Stimulated activated naive B cell treated with anti-CD40 and anti-IgM and Interleukin-4, amounts not matched to agents 10 μg/mL and 1 μg/mL and 100 μg/mL, for 72 hours (primary cell): ENCODE results near the gene MUC5AC.

Experiments used
- ATAC-seq, 2 donors: fragments of 150-1000 bp; cut with Tn5 transposase; replicated peaks; 2 replicates each; pipeline ENCODE4 v1.10.0; 2021; ENCODE audit warnings: moderate library complexity in 1 of 2
- DNase-seq: peaks from one replicate; pipeline ENCODE4 v3.0.0; 2021
- H3K27ac Mint-ChIP-seq: one replicate; pipeline ENCODE4 v1.8.0; 2022; ENCODE audit warnings: mild to moderate bottlenecking, mixed read lengths
- H3K27me3 Mint-ChIP-seq, 2 donors: one replicate each; pipeline ENCODE4 v1.8.0; 2022; ENCODE audit warnings: mixed read lengths in 2 of 2
- H3K36me3 Mint-ChIP-seq, 2 donors: one replicate each; pipeline ENCODE4 v1.8.0; 2022; ENCODE audit warnings: mixed read lengths in 2 of 2, mild to moderate bottlenecking in 1 of 2
- H3K4me1 Mint-ChIP-seq, 2 donors: one replicate each; pipeline ENCODE4 v1.8.0; 2022; ENCODE audit warnings: mixed read lengths in 2 of 2, mild to moderate bottlenecking in 1 of 2
- H3K4me3 Mint-ChIP-seq, 2 donors: one replicate each; pipeline ENCODE4 v1.8.0; 2022; ENCODE audit warnings: mild to moderate bottlenecking in 2 of 2, mixed read lengths in 2 of 2, moderate library complexity in 1 of 2
- H3K9me3 Mint-ChIP-seq, 2 donors: one replicate each; pipeline ENCODE4 v1.8.0; 2022; ENCODE audit warnings: mixed read lengths in 2 of 2, mild to moderate bottlenecking in 1 of 2

Gene MUC5AC

DNA sequence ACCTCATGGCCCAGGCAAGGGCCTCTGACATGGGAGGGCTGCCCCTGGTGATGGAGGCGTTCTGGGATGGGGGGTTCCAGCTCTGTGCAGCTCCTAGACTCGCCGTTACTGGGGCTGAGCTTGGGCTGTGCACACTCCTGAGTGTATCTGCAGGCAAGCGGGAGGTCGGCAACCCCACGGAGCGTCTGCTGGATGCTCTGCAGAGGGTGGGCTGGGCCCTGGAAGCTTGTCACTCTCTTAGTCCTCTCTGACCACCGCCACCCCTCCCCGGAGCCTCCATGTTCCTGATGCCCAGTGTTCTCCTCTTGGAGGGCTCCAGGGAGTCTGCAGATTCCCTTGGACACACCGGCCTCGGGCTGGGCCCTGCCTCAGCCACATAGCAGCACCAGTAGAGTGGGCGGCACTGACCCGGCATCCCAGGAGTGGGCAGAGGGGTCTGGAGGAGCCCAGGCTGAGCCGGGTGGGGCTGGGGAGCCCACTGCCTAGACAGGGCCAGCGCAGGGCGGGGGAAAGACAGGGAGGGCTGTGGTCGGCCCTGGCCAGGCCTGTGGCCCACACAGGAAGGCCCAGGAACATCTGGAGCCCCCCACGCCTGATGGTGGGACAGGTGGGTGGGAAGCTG lies 44.5 kb downstream of the MUC5AC start:
- no peaks in the 10 kb centered on the region for H3K4me1 Mint-ChIP-seq
- H3K4me3 Mint-ChIP-seq: no peak overlapping the region
- ATAC-seq (peak; percentile 36 to 59), DNase-seq (no peak)
- H3K9me3 Mint-ChIP-seq: no peaks in the 10 kb centered on the region
- H3K36me3 Mint-ChIP-seq: no peaks in the 10 kb centered on the region
- peaks cover 0 to 18% of the 10 kb centered on the region in 2 donors for H3K27me3 Mint-ChIP-seq
- peak overlapping the region; percentile 72 for H3K27ac Mint-ChIP-seq

DNA sequence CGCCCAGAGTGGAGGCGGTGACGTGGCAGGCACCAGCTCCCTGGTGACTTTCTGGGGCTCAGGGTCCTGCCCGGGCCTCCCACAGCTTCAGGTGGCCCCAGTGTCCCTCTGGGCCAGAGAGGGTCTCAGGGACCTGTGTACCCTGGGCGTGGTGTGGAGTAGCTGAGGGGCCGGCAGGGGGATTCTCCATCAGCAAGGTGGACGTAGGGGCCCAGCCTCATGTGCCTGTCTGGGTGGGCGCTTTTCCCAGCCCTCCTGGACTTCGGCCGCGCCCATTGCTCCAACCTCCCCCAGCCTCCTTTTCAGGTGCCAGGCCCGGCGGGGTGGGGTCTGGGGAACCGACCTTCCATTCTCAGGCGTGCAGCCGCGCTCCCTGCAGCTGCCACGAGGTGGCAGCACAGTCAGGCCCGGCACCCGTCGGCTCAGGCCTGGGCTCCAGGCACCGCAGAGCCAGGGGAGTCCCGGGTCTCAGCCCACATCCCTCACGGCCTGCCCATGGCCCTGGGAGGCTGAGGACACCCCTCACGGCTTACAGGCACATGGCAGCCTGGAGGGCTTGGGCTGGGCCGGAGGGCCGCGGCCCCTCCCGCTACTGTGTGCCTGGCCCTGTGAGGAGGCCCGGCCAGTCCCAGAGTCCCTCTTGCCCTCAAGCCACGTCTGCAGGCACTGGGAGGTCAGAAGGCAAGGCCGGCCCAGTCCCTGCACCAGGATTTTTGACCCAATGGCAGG lies 45.2 kb downstream of the MUC5AC start:
- H3K27ac Mint-ChIP-seq: no peak overlapping the region
- no peaks in the 10 kb centered on the region for H3K9me3 Mint-ChIP-seq
- no peak overlapping the region for H3K4me3 Mint-ChIP-seq
- no peaks in the 10 kb centered on the region for H3K4me1 Mint-ChIP-seq
- peaks cover 0 to 18% of the 10 kb centered on the region in 2 donors for H3K27me3 Mint-ChIP-seq
- ATAC-seq: peak; percentile 83 to 88
- peak; percentile 54 for DNase-seq
- no peaks in the 10 kb centered on the region for H3K36me3 Mint-ChIP-seq

DNA sequence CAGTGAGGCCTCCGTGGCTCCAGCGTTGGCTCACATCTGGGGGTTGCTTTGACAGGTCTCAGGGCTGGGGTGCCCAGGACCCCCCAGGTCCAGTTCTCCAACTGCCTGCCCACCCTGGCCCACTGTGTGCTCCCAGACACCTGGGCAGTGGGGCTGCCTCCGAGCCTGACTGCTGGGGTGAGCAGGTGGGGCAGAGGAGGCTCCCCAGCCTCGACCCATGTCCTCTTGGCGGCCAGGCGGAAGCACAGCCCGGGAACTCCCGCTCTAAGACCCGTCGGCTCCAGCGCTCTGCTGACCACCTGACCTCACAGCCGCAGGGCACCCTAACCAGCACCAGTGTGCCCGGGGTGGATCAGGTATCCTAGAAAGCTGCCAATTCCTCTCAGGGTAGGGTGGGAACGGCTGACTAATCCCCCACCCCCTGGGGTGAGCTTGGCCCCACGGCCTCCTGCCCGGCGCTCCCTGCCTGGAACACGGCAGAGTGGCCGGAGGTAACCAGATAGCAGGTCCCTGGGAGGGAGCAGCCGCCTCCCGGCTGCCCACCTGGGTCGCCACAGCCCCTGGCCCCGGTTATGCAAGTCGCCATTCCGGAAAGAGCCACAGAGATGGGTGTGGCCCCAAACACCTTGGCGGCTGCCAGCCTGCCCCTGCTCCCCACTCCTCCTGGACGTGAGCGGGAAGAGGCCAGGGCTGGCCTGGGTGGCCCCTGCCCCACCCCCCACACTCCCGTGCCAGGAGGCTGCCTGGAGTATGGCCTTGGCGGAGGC lies 45.9 kb downstream of the MUC5AC start:
- DNase-seq: no peak
- H3K9me3 Mint-ChIP-seq: no peaks in the 10 kb centered on the region
- H3K36me3 Mint-ChIP-seq: no peaks in the 10 kb centered on the region
- no peak for ATAC-seq
- no peak overlapping the region for H3K27ac Mint-ChIP-seq
- no peaks in the 10 kb centered on the region for H3K4me1 Mint-ChIP-seq
- peaks cover 0 to 18% of the 10 kb centered on the region in 2 donors for H3K27me3 Mint-ChIP-seq
- no peak overlapping the region for H3K4me3 Mint-ChIP-seq

- H3K27me3 Mint-ChIP-seq: peaks cover 6 to 24% of the 10 kb centered on the region in 2 donors
- DNase-seq (no peak), ATAC-seq (no peak)
- no peak overlapping the region for H3K27ac Mint-ChIP-seq
- peaks cover 2 to 5% of the 10 kb centered on the region in 2 donors for H3K9me3 Mint-ChIP-seq
- no peaks in the 10 kb centered on the region for H3K4me1 Mint-ChIP-seq
- H3K36me3 Mint-ChIP-seq: no peaks in the 10 kb centered on the region
- H3K4me3 Mint-ChIP-seq: no peak overlapping the region
Observed at GRCh38 chr11:1204381-1205101, 46.8 kb downstream of the MUC5AC start.

DNA sequence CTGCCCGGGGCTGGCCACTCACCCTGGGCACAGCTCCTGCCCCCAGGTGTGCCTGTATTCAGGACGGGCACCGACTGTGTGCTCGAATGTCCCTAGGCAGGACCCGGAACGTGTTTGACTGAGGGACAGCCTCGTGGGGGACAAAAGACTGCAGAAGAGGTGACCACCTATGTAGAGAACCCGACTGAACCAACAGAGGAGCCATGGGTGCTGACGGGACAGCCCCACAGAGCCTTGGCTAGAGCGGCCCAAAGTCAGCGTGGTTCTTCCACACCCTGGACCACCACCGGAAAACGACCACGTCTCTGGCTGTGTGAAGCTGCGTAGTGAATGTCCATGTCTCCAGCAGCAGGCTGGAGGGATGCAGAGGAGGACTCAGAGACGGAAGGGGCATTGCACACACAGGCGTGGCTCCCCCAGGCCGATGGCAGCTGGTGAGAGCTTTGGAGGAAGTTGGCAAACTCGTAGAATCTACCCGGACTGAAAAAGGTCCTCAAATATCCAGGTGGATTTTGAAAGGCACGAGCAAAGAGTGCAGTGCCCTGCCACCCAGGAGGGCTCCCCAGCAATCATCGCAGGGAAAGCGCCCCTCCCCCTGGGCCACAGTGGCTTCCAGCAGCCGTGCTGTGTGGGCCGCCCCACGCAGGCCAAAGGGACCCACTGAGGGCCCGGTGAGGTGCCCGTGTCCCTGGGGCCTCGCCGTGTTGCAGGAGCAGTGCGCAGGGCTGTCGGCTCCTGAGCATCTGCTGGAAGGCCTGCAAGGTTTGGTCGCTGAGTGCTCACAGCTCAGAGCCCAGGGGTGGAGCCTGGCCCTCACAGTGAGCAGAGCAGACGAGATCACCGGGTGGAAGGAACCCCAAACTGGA lies 47.6 kb downstream of the MUC5AC start:
- no peaks in the 10 kb centered on the region for H3K4me1 Mint-ChIP-seq
- ATAC-seq (no peak), DNase-seq (no peak)
- peaks cover 7 to 23% of the 10 kb centered on the region in 2 donors for H3K27me3 Mint-ChIP-seq
- no peak overlapping the region for H3K27ac Mint-ChIP-seq
- no peak overlapping the region for H3K4me3 Mint-ChIP-seq
- peaks cover 7% of the 10 kb centered on the region in 2 donors for H3K9me3 Mint-ChIP-seq
- H3K36me3 Mint-ChIP-seq: no peaks in the 10 kb centered on the region

GRCh38 chr11:1205987-1206331 lies 48.2 kb downstream of the MUC5AC start:
- H3K9me3 Mint-ChIP-seq: peaks cover 7 to 10% of the 10 kb centered on the region in 2 donors
- H3K27ac Mint-ChIP-seq: no peak overlapping the region
- H3K36me3 Mint-ChIP-seq: no peaks in the 10 kb centered on the region
- ATAC-seq (no peak), DNase-seq (no peak)
- H3K4me1 Mint-ChIP-seq: no peaks in the 10 kb centered on the region
- H3K4me3 Mint-ChIP-seq: no peak overlapping the region
- H3K27me3 Mint-ChIP-seq: peaks cover 7 to 23% of the 10 kb centered on the region in 2 donors

- Mint-ChIP-seq H3K4me1 (no peaks in the 10 kb centered on the region), H3K4me3 (no peak overlapping the region), H3K27ac (no peak overlapping the region), H3K9me3 (peaks cover 11 to 17% of the 10 kb centered on the region in 2 donors), H3K36me3 (peaks cover 0 to 3% of the 10 kb centered on the region in 2 donors), H3K27me3 (peaks cover 7 to 29% of the 10 kb centered on the region in 2 donors)
- no peak for ATAC-seq
- DNase-seq: no peak
Observed at GRCh38 chr11:1206391-1207271, 48.9 kb downstream of the MUC5AC start.

DNA sequence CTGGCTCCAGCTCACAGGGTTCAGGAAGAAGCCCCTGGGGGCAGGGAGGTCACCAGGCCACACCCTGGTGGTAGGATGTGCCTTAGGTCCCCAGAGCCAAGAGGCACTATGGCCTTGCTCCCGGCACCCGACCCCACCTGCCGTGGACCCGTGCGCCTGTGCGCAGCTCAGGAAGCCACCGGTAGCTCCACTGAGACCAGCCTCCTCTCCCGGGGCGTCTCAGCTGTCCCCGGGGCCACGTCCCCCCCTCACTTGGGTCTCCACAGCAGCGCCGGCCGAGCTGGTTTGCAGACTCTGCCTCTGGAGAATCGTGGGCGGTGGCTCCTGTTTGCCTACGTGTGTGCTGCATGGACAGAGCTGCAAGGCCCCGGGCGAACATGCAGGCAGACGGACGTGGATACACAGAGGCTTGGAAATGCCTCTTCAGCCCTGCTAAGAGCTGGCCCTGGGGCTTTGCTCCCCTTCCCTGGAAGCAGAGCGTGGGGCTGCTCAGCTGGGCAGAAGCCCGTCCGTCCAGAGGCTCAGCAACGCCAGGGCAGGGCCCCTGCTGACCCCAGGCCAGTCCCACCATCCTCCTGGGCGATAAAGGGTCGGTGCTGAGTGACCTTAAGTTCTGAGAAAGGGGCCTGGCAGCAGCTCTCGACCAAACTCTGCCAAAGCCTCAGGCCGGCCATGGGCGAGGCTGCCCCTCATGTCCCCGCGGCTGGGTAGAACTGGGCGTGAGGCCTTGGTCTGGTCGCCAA lies 49.8 kb downstream of the MUC5AC start:
- peaks cover 0 to 5% of the 10 kb centered on the region in 2 donors for H3K36me3 Mint-ChIP-seq
- no peak for ATAC-seq
- H3K27me3 Mint-ChIP-seq: peaks cover 7 to 31% of the 10 kb centered on the region in 2 donors
- no peak overlapping the region for H3K4me3 Mint-ChIP-seq
- no peak for DNase-seq
- no peak overlapping the region for H3K27ac Mint-ChIP-seq
- peaks cover 17 to 21% of the 10 kb centered on the region in 2 donors for H3K9me3 Mint-ChIP-seq
- no peaks in the 10 kb centered on the region for H3K4me1 Mint-ChIP-seq

DNA sequence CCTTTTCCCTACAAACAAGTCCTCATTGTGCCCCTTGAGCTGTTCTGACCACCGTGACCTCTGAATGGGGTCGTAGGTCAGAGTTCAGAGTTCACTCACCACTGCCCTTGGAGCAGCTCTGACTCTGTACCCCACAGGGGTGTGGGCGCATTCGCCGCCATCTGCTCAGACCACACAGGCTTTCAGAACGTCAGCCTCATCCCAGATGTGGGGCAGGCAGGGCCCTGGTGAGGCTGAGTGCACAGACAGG lies 50.3 kb downstream of the MUC5AC start:
- peaks cover 0 to 5% of the 10 kb centered on the region in 2 donors for H3K36me3 Mint-ChIP-seq
- H3K4me1 Mint-ChIP-seq: no peaks in the 10 kb centered on the region
- ATAC-seq (no peak), DNase-seq (no peak)
- H3K27ac Mint-ChIP-seq: no peak overlapping the region
- H3K9me3 Mint-ChIP-seq: peaks cover 19 to 22% of the 10 kb centered on the region in 2 donors
- H3K27me3 Mint-ChIP-seq: peaks cover 7 to 31% of the 10 kb centered on the region in 2 donors
- no peak overlapping the region for H3K4me3 Mint-ChIP-seq

DNA sequence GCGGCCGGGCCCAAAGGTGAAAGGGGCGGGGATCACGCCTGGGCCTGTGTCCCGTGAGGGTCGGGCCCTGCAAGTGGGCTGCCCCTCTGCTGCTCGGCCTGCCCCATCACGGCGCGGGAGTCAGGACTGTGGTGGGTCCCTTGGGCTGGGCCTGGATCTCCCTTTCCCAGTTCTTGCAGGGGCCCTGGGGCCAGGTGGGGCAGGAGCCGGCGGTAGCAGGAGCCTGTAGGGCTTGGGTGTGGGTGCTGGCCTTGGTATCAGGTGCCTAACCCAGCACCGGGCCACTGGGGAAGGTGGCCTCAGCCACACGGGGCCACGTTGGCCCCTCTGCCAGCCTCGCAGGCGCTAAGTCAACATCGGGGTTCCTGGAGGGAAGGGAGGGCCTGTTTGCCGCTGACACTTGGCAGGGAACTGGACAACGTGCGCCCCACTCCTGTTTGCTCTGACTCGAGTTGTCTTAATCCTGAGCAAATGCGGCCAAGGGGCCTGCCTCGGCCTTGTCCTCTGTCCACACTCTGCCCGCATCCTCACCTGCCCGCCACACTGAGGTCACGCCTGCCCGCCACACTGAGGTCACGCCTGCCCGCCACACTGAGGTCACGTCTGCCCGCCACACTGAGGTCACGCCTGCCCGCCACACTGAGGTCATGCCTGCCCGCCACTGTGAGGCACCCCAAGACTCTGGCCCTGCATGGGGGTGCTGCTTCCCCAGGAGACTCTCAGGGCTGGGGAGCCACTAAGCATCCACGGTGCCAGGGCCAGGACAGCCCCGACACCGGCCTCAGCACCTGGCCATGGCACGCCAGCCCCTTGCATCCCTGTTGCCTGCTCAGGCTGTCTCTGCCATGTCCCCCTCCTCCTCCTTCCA lies 50.9 kb downstream of the MUC5AC start:
- Mint-ChIP-seq H3K27ac (no peak overlapping the region), H3K4me1 (no peaks in the 10 kb centered on the region), H3K4me3 (no peak overlapping the region), H3K9me3 (peaks cover 25% of the 10 kb centered on the region in 2 donors), H3K27me3 (peaks cover 7 to 31% of the 10 kb centered on the region in 2 donors), H3K36me3 (peaks cover 0 to 5% of the 10 kb centered on the region in 2 donors)
- ATAC-seq (no peak), DNase-seq (no peak)

GRCh38 chr11:1209371-1210057 lies 51.8 kb downstream of the MUC5AC start:
- H3K27me3 Mint-ChIP-seq: peaks cover 7 to 35% of the 10 kb centered on the region in 2 donors
- H3K4me3 Mint-ChIP-seq: no peak overlapping the region
- H3K36me3 Mint-ChIP-seq: peaks cover 0 to 5% of the 10 kb centered on the region in 2 donors
- no peaks in the 10 kb centered on the region for H3K4me1 Mint-ChIP-seq
- no peak for DNase-seq
- peaks cover 30 to 31% of the 10 kb centered on the region in 2 donors for H3K9me3 Mint-ChIP-seq
- ATAC-seq: no peak
- no peak overlapping the region for H3K27ac Mint-ChIP-seq
